Measurements from ENCODE around the gene PSME3IP1. TPM values are rescaled to one million over a fixed set of nuclear protein-coding genes. Genes with fewer than 3 reads are reported as not detected.
"Not testable (repeated sequence)": the region's sequence is repeated elsewhere in the genome, so short reads cannot be mapped to it uniquely, and the experiment has no call there.

The PSME3IP1 gene
- total RNA-seq, 1 experiment from 2014 or later = 143 TPM

GRCh38 chr16:57109259-57110105 is 76.4 kb downstream of the PSME3IP1 start:
- H3K4me3 Mint-ChIP-seq (ENCODE audit: unreplicated experiment); H3K27me3 Mint-ChIP-seq (ENCODE audit: insufficient read depth, unreplicated experiment); H3K36me3 ChIP-seq (ENCODE audit: control insufficient read depth, insufficient read depth, low read length); H3K27ac Mint-ChIP-seq (ENCODE audit: unreplicated experiment); H3K4me3 ChIP-seq (ENCODE audit: low read depth, low read length); BruUV-seq (replicated peaks); intact Hi-C loops (cut with micrococcal nuclease; ENCODE audit: unreplicated experiment); H3K9me3 ChIP-seq; H3K27me3 ChIP-seq (replicated peaks; ENCODE audit: control insufficient read depth, insufficient read depth, low read length); H3K36me3 Mint-ChIP-seq (ENCODE audit: insufficient read depth, unreplicated experiment); H3K9me3 Mint-ChIP-seq (ENCODE audit: unreplicated experiment): not testable (repeated sequence)
- peaks cover 16% of the 10 kb centered on the region for H3K4me1 ChIP-seq
- ChIA-PET CTCF (interaction anchor here (0.7 to 1.3 kb wide), 3 partner anchors 16 to 76 kb away, joined by 3 to 15 read pairs (median 4); partner anchors contain the start of genes CPNE2, PSME3IP1 and RSPRY1), POLR2A (interaction anchor here (1.0 kb wide), 1 partner anchor 16 kb away, joined by 8 read pairs; no protein-coding TSS in a partner anchor)
- DNase-seq = peak in 1 of 2 experiments; percentile 45
- TF ChIP-seq, protein P1, sequence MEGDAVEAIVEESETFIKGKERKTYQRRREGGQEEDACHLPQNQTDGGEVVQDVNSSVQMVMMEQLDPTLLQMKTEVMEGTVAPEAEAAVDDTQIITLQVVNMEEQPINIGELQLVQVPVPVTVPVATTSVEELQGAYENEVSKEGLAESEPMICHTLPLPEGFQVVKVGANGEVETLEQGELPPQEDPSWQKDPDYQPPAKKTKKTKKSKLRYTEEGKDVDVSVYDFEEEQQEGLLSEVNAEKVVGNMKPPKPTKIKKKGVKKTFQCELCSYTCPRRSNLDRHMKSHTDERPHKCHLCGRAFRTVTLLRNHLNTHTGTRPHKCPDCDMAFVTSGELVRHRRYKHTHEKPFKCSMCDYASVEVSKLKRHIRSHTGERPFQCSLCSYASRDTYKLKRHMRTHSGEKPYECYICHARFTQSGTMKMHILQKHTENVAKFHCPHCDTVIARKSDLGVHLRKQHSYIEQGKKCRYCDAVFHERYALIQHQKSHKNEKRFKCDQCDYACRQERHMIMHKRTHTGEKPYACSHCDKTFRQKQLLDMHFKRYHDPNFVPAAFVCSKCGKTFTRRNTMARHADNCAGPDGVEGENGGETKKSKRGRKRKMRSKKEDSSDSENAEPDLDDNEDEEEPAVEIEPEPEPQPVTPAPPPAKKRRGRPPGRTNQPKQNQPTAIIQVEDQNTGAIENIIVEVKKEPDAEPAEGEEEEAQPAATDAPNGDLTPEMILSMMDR (IDR thresholded peaks at IDR 0.05; ENCODE audit: insufficient read depth in 1 of 2, low read depth in 1 of 2, low read length in 1 of 2, severe bottlenecking in 1 of 2, unreplicated experiment in 1 of 2) = peak in 1 of 2 experiments; percentile 3
- peaks cover 23% of the 10 kb centered on the region for H3K4me1 Mint-ChIP-seq (ENCODE audit: low read depth, unreplicated experiment)

- TF ChIP-seq, protein P1 (IDR thresholded peaks at IDR 0.05; ENCODE audit: insufficient read depth in 1 of 2, low read depth in 1 of 2, low read length in 1 of 2, severe bottlenecking in 1 of 2, unreplicated experiment in 1 of 2) = no peak
- H3K9me3 Mint-ChIP-seq (ENCODE audit: unreplicated experiment) = no peaks in the 10 kb centered on the region
- Histone ChIP-seq H3K4me1 (peaks cover 16% of the 10 kb centered on the region), H3K9me3 (no peaks in the 10 kb centered on the region), H3K36me3 (ENCODE audit: control insufficient read depth, insufficient read depth, low read length) (no peaks in the 10 kb centered on the region), H3K27me3 (replicated peaks; ENCODE audit: control insufficient read depth, insufficient read depth, low read length) (no peaks in the 10 kb centered on the region), H3K4me3 (ENCODE audit: low read depth, low read length) (no peak overlapping the region)
- H3K36me3 Mint-ChIP-seq (ENCODE audit: insufficient read depth, unreplicated experiment) = peaks cover 14% of the 10 kb centered on the region
- POLR2A ChIA-PET = no interaction called here
- BruUV-seq (replicated peaks) = no TSS peak
- no peak overlapping the region for H3K4me3 Mint-ChIP-seq (ENCODE audit: unreplicated experiment)
- CTCF ChIA-PET = interaction anchor here (0.7 kb wide), 1 partner anchor 88 kb away, joined by 4 read pairs; no protein-coding TSS in a partner anchor
- no peaks in the 10 kb centered on the region for H3K27me3 Mint-ChIP-seq (ENCODE audit: insufficient read depth, unreplicated experiment)
- H3K27ac Mint-ChIP-seq (ENCODE audit: unreplicated experiment) = no peak overlapping the region
- intact Hi-C loops (cut with micrococcal nuclease; ENCODE audit: unreplicated experiment) = no loop called here
- DNase-seq = no peak
- H3K4me1 Mint-ChIP-seq (ENCODE audit: low read depth, unreplicated experiment) = peaks cover 26% of the 10 kb centered on the region
Observed at GRCh38 chr16:57108432-57108831, 77.4 kb downstream of the PSME3IP1 start.

DNA sequence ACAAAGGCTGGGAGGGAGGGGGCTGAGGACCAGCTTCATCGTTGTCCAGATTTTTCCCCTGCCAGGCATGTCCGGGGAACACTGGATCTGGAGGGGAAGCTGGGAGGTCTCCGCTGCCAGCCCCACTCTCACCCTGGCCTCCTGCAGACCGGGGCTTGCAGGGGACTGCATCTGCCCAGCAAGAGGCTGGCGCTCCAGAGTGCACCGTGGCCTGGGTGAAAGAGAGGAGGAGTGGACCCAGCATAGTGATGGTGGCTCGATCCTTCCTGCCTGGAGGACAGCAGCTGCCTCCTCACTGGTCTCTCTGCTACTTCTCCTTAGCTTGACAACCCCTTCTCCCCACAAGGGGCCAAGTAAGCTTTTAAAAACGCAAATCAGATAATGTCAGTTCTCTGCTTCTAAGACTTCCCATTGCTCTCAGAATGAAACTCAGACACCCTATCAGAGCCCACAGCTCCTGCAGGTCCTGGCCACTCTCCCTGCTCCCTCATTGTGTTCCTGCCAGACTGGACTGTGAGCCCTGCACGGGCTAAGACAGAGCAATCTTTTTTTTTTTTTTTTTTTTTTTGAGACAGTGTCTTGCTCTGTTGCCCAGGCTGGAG is 78.4 kb downstream of the PSME3IP1 start:
- CTCF ChIA-PET = interaction anchor here (0.7 to 1.1 kb wide), 2 partner anchors 15 to 87 kb away, joined by 4 read pairs; partner anchors contain the start of gene CPNE2
- DNase-seq = no peak

More for the DNA sequence above, 78.4 kb downstream of the PSME3IP1 start:
- H3K27me3 Mint-ChIP-seq (ENCODE audit: insufficient read depth, unreplicated experiment) = no peaks in the 10 kb centered on the region
- Histone ChIP-seq H3K27me3 (replicated peaks; ENCODE audit: control insufficient read depth, insufficient read depth, low read length) (no peaks in the 10 kb centered on the region), H3K9me3 (no peaks in the 10 kb centered on the region), H3K4me3 (ENCODE audit: low read depth, low read length) (no peak overlapping the region), H3K36me3 (ENCODE audit: control insufficient read depth, insufficient read depth, low read length) (no peaks in the 10 kb centered on the region), H3K4me1 (peaks cover 16% of the 10 kb centered on the region)
- H3K36me3 Mint-ChIP-seq (ENCODE audit: insufficient read depth, unreplicated experiment) = peaks cover 16% of the 10 kb centered on the region
- intact Hi-C loops (cut with micrococcal nuclease; ENCODE audit: unreplicated experiment) = no loop called here
- no peak overlapping the region for H3K4me3 Mint-ChIP-seq (ENCODE audit: unreplicated experiment)
- POLR2A ChIA-PET = no interaction called here
- H3K4me1 Mint-ChIP-seq (ENCODE audit: low read depth, unreplicated experiment) = peaks cover 26% of the 10 kb centered on the region
- TF ChIP-seq, protein P1 (IDR thresholded peaks at IDR 0.05; ENCODE audit: insufficient read depth in 1 of 2, low read depth in 1 of 2, low read length in 1 of 2, severe bottlenecking in 1 of 2, unreplicated experiment in 1 of 2) = no peak
- no peak overlapping the region for H3K27ac Mint-ChIP-seq (ENCODE audit: unreplicated experiment)
- no peaks in the 10 kb centered on the region for H3K9me3 Mint-ChIP-seq (ENCODE audit: unreplicated experiment)
- no TSS peak for BruUV-seq (replicated peaks)
